Endothelial cell of umbilical vein (primary cell): ENCODE data around the gene SIPA1L3. TPM values are rescaled to one million over a fixed set of nuclear protein-coding genes. Genes with fewer than 3 reads are reported as not detected.

Experiments used
- BruUV-seq: library from RNA; stranded (reverse); fragments of 400-500 nt; replicated peaks from 2 replicates; lab custom pipeline; 2021; lab: Mats Ljungman, UMichigan
- CTCF ChIA-PET: fragments of 300-600, 350-600 bp; sonication (Branson Sonifier 250); formaldehyde crosslinking; loops from one replicate; lab custom pipeline; 2021; ENCODE audit warnings: antibody characterized with exemption, inconsistent platforms; lab: Charles Lee
- POLR2A ChIA-PET: fragments of 300-600, 350-600 bp; sonication (Branson Sonifier 250); formaldehyde crosslinking; loops from one replicate; lab custom pipeline; 2021; ENCODE audit warnings: antibody characterized with exemption, inconsistent platforms; lab: Charles Lee
- DNase-seq: peaks from one replicate; pipeline ENCODE4 v3.0.0-alpha.2; 2011; ENCODE audit warnings: low read depth, low spot score
- FAIRE-seq: peaks from 2 replicates; lab custom pipeline; 2011; peaks lifted over from hg19 to GRCh38; lab: Jason Lieb, UNC
- H2AFZ ChIP-seq: 2 replicates; pipeline ENCODE4 v1.6.0; 2012; ENCODE audit warnings: low read depth, low read length, control low read depth, inconsistent platforms
- H3K27ac ChIP-seq: 2 replicates; pipeline ENCODE4 v1.5.1; 2011; ENCODE audit warnings: low read depth, mild to moderate bottlenecking, control low read depth, low read length, moderate library complexity; ENCODE audit not compliant: insufficient read depth
- H3K27me3 ChIP-seq, 2 experiments: 2 replicates each; pipeline versions ENCODE4 v1.6.0 to v1.6.1; 2011; ENCODE audit warnings: low read length in 2 of 2, mixed read lengths in 1 of 2; ENCODE audit not compliant: control insufficient read depth in 2 of 2, insufficient read depth in 2 of 2
- H3K36me3 ChIP-seq, 2 experiments: 2 replicates in 1 of 2; 3 replicates in 1 of 2; pipeline ENCODE4 v1.5.1; 2011; ENCODE audit warnings: low read length in 2 of 2, mild to moderate bottlenecking in 1 of 2, moderate library complexity in 1 of 2; ENCODE audit not compliant: control insufficient read depth in 2 of 2, insufficient read depth in 2 of 2; ENCODE audit errors: extremely low read depth in 1 of 2
- H3K4me1 ChIP-seq: 3 replicates; pipeline ENCODE4 v1.5.1; 2011; ENCODE audit warnings: mild to moderate bottlenecking, low read length; ENCODE audit not compliant: control insufficient read depth, insufficient read depth; ENCODE audit errors: extremely low read depth
- H3K4me2 ChIP-seq: 2 replicates; pipeline ENCODE4 v1.6.1; 2011; ENCODE audit warnings: low read length, control low read depth, mixed read lengths; ENCODE audit not compliant: insufficient read depth
- H3K4me3 ChIP-seq, 3 experiments: fragments of 200-600 bp in 1 of 3; sonication (generic), shearing (Covaris generic) in 1 of 3; replicated peaks in 1 of 3; 2 replicates each; pipeline ENCODE4 v1.5.1; 2011 to 2016; ENCODE audit warnings: control low read depth in 3 of 3, low read length in 3 of 3, mild to moderate bottlenecking in 2 of 3, inconsistent platforms in 1 of 3, low read depth in 1 of 3, moderate library complexity in 1 of 3; ENCODE audit not compliant: insufficient read depth in 1 of 3
- H3K79me2 ChIP-seq: 2 replicates; pipeline ENCODE4 v1.6.0; 2012; ENCODE audit warnings: low read length, inconsistent platforms; ENCODE audit not compliant: control insufficient read depth, insufficient read depth
- H3K9ac ChIP-seq: replicated peaks from 2 replicates; pipeline ENCODE3; 2011; ENCODE audit warnings: low read length, control low read depth; ENCODE audit not compliant: insufficient read depth; ENCODE audit errors: extremely low read depth
- H3K9me1 ChIP-seq: replicated peaks from 3 replicates; pipeline ENCODE4 v1.6.0; 2011; ENCODE audit warnings: mild to moderate bottlenecking, low read length; ENCODE audit not compliant: control insufficient read depth, insufficient read depth; ENCODE audit errors: extremely low read depth
- H3K9me3 ChIP-seq: replicated peaks from 2 replicates; pipeline ENCODE4 v1.5.1; 2012; ENCODE audit warnings: low read length, inconsistent platforms; ENCODE audit not compliant: control insufficient read depth, insufficient read depth
- H4K20me1 ChIP-seq: replicated peaks from 2 replicates; pipeline ENCODE3; 2011; ENCODE audit warnings: mild to moderate bottlenecking, low read length; ENCODE audit not compliant: control insufficient read depth, insufficient read depth; ENCODE audit errors: extremely low read depth
- EZH2 ChIP-seq: IDR thresholded peaks from 2 replicates; pipeline ENCODE4 v1.6.1; 2012; ENCODE audit warnings: borderline replicate concordance, low read depth, mild to moderate bottlenecking, moderate library complexity, low read length, inconsistent platforms; ENCODE audit not compliant: severe bottlenecking
- FOS ChIP-seq: IDR thresholded peaks from 2 replicates; pipeline ENCODE4 v1.6.1; 2011; ENCODE audit warnings: mild to moderate bottlenecking, low read length, moderate library complexity, borderline replicate concordance; ENCODE audit not compliant: insufficient read depth
- GATA2 ChIP-seq: IDR thresholded peaks from 2 replicates; pipeline ENCODE4 v1.7.0; 2011; ENCODE audit warnings: low read depth, mild to moderate bottlenecking, moderate library complexity, mixed read lengths, low read length; ENCODE audit not compliant: insufficient read length, insufficient read depth
- JUN ChIP-seq: IDR thresholded peaks from 2 replicates; pipeline ENCODE4 v1.6.1; 2011; ENCODE audit warnings: borderline replicate concordance, low read depth; ENCODE audit not compliant: insufficient read length, insufficient read depth
- MYC ChIP-seq: IDR thresholded peaks from one replicate; pipeline ENCODE4 v1.6.1; 2011; ENCODE audit warnings: mild to moderate bottlenecking, low read depth, low read length
- POLR2A ChIP-seq: IDR thresholded peaks from 2 replicates; pipeline ENCODE4 v1.6.1; 2012; ENCODE audit warnings: low read depth, mild to moderate bottlenecking, control low read depth, low read length
- POLR2AphosphoS5 ChIP-seq: IDR thresholded peaks from 2 replicates; pipeline ENCODE4 v1.6.1; 2012; ENCODE audit warnings: low read depth, mild to moderate bottlenecking, control low read depth, low read length, moderate library complexity; ENCODE audit not compliant: insufficient read depth
- dilution Hi-C: fragments of 300-500 bp; cut with MboI; formaldehyde crosslinking; loops from one replicate; pipeline ENCODE4 v1.15.0; 2019; ENCODE audit warnings: low sequenced_read_pairs; ENCODE audit not compliant: extremely low pct_ligation_motif_present
- intact Hi-C: fragments of 100-400 bp; cut with micrococcal nuclease; formaldehyde crosslinking; loops from one replicate; pipeline ENCODE4 v1.10.0; 2022
- polyA plus RNA-seq, 4 experiments: library from polyadenylated mRNA; depleted of rRNA in 3 of 4; stranded (reverse) in 3 of 4; unstranded in 1 of 4; fragments of >200 nt; gene quantifications; 2 replicates each; pipeline versions ENCODE4 v1.2.1 to v1.2.3, GENCODE V29; 2011 to 2012; ENCODE audit warnings: missing spikeins in 1 of 4
- total RNA-seq: library from RNA; stranded (reverse); gene quantifications from 2 replicates; pipeline ENCODE4 v1.2.3, GENCODE V29; 2021
- TF ChIP-seq, protein P1 (sequence below): IDR thresholded peaks from 2 replicates; pipeline ENCODE4 v1.6.1; 2011; ENCODE audit not compliant: insufficient read depth, insufficient read length
- TF ChIP-seq, protein P2 (sequence below), 2 donors: IDR thresholded peaks; 1 replicate in 1 of 2; 2 replicates in 1 of 2; pipeline ENCODE4 v1.5.1; 2011; ENCODE audit warnings: low read length in 2 of 2, mild to moderate bottlenecking in 2 of 2, moderate library complexity in 2 of 2, control low read depth in 1 of 2, inconsistent platforms in 1 of 2, low read depth in 1 of 2; ENCODE audit not compliant: insufficient read depth in 1 of 2; ENCODE audit errors: extremely low read depth in 1 of 2

Gene SIPA1L3
- total and polyA plus RNA-seq, 2 donors (not counting 3 experiments of a cell fraction or from before 2014, with no cell fraction given): 14.2 to 47.2 TPM

DNA sequence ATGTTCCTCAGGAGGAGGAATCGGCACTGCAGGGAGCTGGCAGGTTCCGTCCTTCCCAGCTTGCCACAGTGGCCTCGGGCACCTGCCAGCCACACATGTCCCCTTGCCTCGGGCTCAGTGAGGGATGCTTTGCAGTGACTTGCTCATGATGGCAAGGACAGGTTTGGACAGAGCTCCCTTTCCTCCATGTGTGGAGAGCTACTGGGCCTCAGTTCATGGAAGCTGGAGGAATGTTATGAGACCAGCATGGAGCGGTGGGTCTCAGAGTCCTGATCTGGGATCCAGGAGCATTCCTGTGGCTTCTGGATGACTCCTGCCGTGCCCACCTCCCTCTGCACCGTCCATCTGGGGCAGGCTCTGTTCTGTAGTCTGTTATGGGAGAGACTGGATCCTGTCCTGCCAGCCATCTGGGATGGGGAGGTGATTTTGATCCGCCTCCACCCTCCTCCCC is 59.2 kb downstream of the SIPA1L3 start:
- FAIRE-seq (no peak), DNase-seq (no peak)
- Histone ChIP-seq H2AFZ (no peak overlapping the region), H3K79me2 (peaks cover 56% of the 10 kb centered on the region), H3K9me1 (no peaks in the 10 kb centered on the region), H3K9me3 (peaks cover 2% of the 10 kb centered on the region), H3K27me3 (no peaks in the 10 kb centered on the region), H4K20me1 (no peaks in the 10 kb centered on the region), H3K9ac (no peak overlapping the region), H3K4me3 (no peak overlapping the region), H3K4me2 (no peak overlapping the region), H3K27ac (no peak overlapping the region), H3K36me3 (no peaks in the 10 kb centered on the region), H3K4me1 (peaks cover 18% of the 10 kb centered on the region)
- ChIA-PET POLR2A (no interaction called here), CTCF (interaction anchor here (2.2 kb wide), 1 partner anchor 12 kb away, joined by 5 read pairs; no protein-coding TSS in a partner anchor)
- dilution Hi-C loops (no loop called here), intact Hi-C loops (no loop called here)
- no TSS peak for BruUV-seq
- TF ChIP-seq JUN (no peak), FOS (no peak), MYC (no peak), GATA2 (no peak), EZH2 (no peak), POLR2AphosphoS5 (no peak), POLR2A (no peak)
- TF ChIP-seq, protein P1, sequence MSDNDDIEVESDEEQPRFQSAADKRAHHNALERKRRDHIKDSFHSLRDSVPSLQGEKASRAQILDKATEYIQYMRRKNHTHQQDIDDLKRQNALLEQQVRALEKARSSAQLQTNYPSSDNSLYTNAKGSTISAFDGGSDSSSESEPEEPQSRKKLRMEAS: no peak
- TF ChIP-seq, protein P2, sequence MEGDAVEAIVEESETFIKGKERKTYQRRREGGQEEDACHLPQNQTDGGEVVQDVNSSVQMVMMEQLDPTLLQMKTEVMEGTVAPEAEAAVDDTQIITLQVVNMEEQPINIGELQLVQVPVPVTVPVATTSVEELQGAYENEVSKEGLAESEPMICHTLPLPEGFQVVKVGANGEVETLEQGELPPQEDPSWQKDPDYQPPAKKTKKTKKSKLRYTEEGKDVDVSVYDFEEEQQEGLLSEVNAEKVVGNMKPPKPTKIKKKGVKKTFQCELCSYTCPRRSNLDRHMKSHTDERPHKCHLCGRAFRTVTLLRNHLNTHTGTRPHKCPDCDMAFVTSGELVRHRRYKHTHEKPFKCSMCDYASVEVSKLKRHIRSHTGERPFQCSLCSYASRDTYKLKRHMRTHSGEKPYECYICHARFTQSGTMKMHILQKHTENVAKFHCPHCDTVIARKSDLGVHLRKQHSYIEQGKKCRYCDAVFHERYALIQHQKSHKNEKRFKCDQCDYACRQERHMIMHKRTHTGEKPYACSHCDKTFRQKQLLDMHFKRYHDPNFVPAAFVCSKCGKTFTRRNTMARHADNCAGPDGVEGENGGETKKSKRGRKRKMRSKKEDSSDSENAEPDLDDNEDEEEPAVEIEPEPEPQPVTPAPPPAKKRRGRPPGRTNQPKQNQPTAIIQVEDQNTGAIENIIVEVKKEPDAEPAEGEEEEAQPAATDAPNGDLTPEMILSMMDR (IDR thresholded peaks at IDR 0.05; ENCODE audit: extremely low read depth in 1 of 2, insufficient read depth in 1 of 2, low read depth in 1 of 2, low read length in 2 of 2): no peak
